ENCODE results near the gene C17orf78.

Gene C17orf78

GRCh38 chr17:37385474-37385990 lies 9.7 kb downstream of the C17orf78 start:
- no peaks in the 10 kb centered on the region for H3K9me2 ChIP-seq (replicated peaks; ENCODE audit: low read depth, low read length)
- H2AFZ ChIP-seq (ENCODE audit: low read length), result no peak overlapping the region
- H3K9me3 ChIP-seq (ENCODE audit: insufficient read depth, low read depth, low read length), result no peaks in the 10 kb centered on the region
- H3K4me3 ChIP-seq (ENCODE audit: low read length, poor library complexity, severe bottlenecking), result no peak overlapping the region
- H3F3A ChIP-seq (ENCODE audit: low read depth), result no peaks in the 10 kb centered on the region
- H3K9ac ChIP-seq (ENCODE audit: low read depth, low read length, poor library complexity, severe bottlenecking), result no peak overlapping the region
- no peaks in the 10 kb centered on the region for H4K20me1 ChIP-seq (ENCODE audit: insufficient read depth, low read length, poor library complexity, severe bottlenecking)
- no peaks in the 10 kb centered on the region for H3K79me2 ChIP-seq (ENCODE audit: insufficient read depth, low read length)
- H3K4me2 ChIP-seq (ENCODE audit: low read depth, low read length, poor library complexity, severe bottlenecking), result no peak overlapping the region
- no peaks in the 10 kb centered on the region for H3K4me1 ChIP-seq (ENCODE audit: insufficient read depth, low read length, poor library complexity, severe bottlenecking)
- no peaks in the 10 kb centered on the region for H3K27me3 ChIP-seq (ENCODE audit: insufficient read depth, low read length, poor library complexity, severe bottlenecking)
- H3K36me3 ChIP-seq (ENCODE audit: insufficient read depth, low read length), result no peaks in the 10 kb centered on the region
- no peak for TF ChIP-seq EZH2phosphoT487 (IDR thresholded peaks at IDR 0.05; ENCODE audit: borderline replicate concordance)

GRCh38 chr17:37386462-37386861 lies 10.7 kb downstream of the C17orf78 start:
- H3K4me1 ChIP-seq (ENCODE audit: insufficient read depth, low read length, poor library complexity, severe bottlenecking), result no peaks in the 10 kb centered on the region
- H2AFZ ChIP-seq (ENCODE audit: low read length), result no peak overlapping the region
- H3F3A ChIP-seq (ENCODE audit: low read depth), result no peaks in the 10 kb centered on the region
- no peaks in the 10 kb centered on the region for H3K79me2 ChIP-seq (ENCODE audit: insufficient read depth, low read length)
- H3K9me2 ChIP-seq (replicated peaks; ENCODE audit: low read depth, low read length), result no peaks in the 10 kb centered on the region
- H3K4me3 ChIP-seq (ENCODE audit: low read length, poor library complexity, severe bottlenecking), result no peak overlapping the region
- TF ChIP-seq CTCF (conservative IDR thresholded peaks at IDR 0.05; ENCODE audit: low read length) (no peak), EZH2phosphoT487 (IDR thresholded peaks at IDR 0.05; ENCODE audit: borderline replicate concordance) (no peak)
- no peak overlapping the region for H3K9ac ChIP-seq (ENCODE audit: low read depth, low read length, poor library complexity, severe bottlenecking)
- H3K27me3 ChIP-seq (ENCODE audit: insufficient read depth, low read length, poor library complexity, severe bottlenecking), result no peaks in the 10 kb centered on the region
- H3K4me2 ChIP-seq (ENCODE audit: low read depth, low read length, poor library complexity, severe bottlenecking), result no peak overlapping the region
- no peaks in the 10 kb centered on the region for H4K20me1 ChIP-seq (ENCODE audit: insufficient read depth, low read length, poor library complexity, severe bottlenecking)
- H3K36me3 ChIP-seq (ENCODE audit: insufficient read depth, low read length), result no peaks in the 10 kb centered on the region
- H3K9me3 ChIP-seq (ENCODE audit: insufficient read depth, low read depth, low read length), result no peaks in the 10 kb centered on the region

- Histone ChIP-seq H3K36me3 (ENCODE audit: insufficient read depth, low read length) (no peaks in the 10 kb centered on the region), H3K4me3 (ENCODE audit: low read length, poor library complexity, severe bottlenecking) (no peak overlapping the region), H3K79me2 (ENCODE audit: insufficient read depth, low read length) (no peaks in the 10 kb centered on the region), H4K20me1 (ENCODE audit: insufficient read depth, low read length, poor library complexity, severe bottlenecking) (no peaks in the 10 kb centered on the region), H3K9me3 (ENCODE audit: insufficient read depth, low read depth, low read length) (no peaks in the 10 kb centered on the region), H3F3A (ENCODE audit: low read depth) (no peaks in the 10 kb centered on the region), H3K9me2 (replicated peaks; ENCODE audit: low read depth, low read length) (no peaks in the 10 kb centered on the region), H2AFZ (ENCODE audit: low read length) (no peak overlapping the region), H3K27me3 (ENCODE audit: insufficient read depth, low read length, poor library complexity, severe bottlenecking) (no peaks in the 10 kb centered on the region), H3K4me2 (ENCODE audit: low read depth, low read length, poor library complexity, severe bottlenecking) (no peak overlapping the region), H3K9ac (ENCODE audit: low read depth, low read length, poor library complexity, severe bottlenecking) (no peak overlapping the region), H3K4me1 (ENCODE audit: insufficient read depth, low read length, poor library complexity, severe bottlenecking) (no peaks in the 10 kb centered on the region)
- no peak for TF ChIP-seq EZH2phosphoT487 (IDR thresholded peaks at IDR 0.05; ENCODE audit: borderline replicate concordance)
- no peak for TF ChIP-seq CTCF (conservative IDR thresholded peaks at IDR 0.05; ENCODE audit: low read length)
Observed at GRCh38 chr17:37388266-37388665, 12.5 kb downstream of the C17orf78 start.

- no peak for TF ChIP-seq EZH2phosphoT487 (IDR thresholded peaks at IDR 0.05; ENCODE audit: borderline replicate concordance)
- TF ChIP-seq CTCF (conservative IDR thresholded peaks at IDR 0.05; ENCODE audit: low read length), result no peak
- Histone ChIP-seq H3K4me2 (ENCODE audit: low read depth, low read length, poor library complexity, severe bottlenecking) (no peak overlapping the region), H3K4me1 (ENCODE audit: insufficient read depth, low read length, poor library complexity, severe bottlenecking) (no peaks in the 10 kb centered on the region), H3K27me3 (ENCODE audit: insufficient read depth, low read length, poor library complexity, severe bottlenecking) (no peaks in the 10 kb centered on the region), H3K4me3 (ENCODE audit: low read length, poor library complexity, severe bottlenecking) (no peak overlapping the region), H3K9me3 (ENCODE audit: insufficient read depth, low read depth, low read length) (no peaks in the 10 kb centered on the region), H3K9me2 (replicated peaks; ENCODE audit: low read depth, low read length) (no peaks in the 10 kb centered on the region), H3K36me3 (ENCODE audit: insufficient read depth, low read length) (no peaks in the 10 kb centered on the region), H3K9ac (ENCODE audit: low read depth, low read length, poor library complexity, severe bottlenecking) (no peak overlapping the region), H2AFZ (ENCODE audit: low read length) (no peak overlapping the region), H3F3A (ENCODE audit: low read depth) (no peaks in the 10 kb centered on the region), H4K20me1 (ENCODE audit: insufficient read depth, low read length, poor library complexity, severe bottlenecking) (no peaks in the 10 kb centered on the region), H3K79me2 (ENCODE audit: insufficient read depth, low read length) (no peaks in the 10 kb centered on the region)
Observed at GRCh38 chr17:37389160-37389559, 13.4 kb downstream of the C17orf78 start.
